Measurements from ENCODE around the gene SMPDL3A.

The SMPDL3A gene

DNA sequence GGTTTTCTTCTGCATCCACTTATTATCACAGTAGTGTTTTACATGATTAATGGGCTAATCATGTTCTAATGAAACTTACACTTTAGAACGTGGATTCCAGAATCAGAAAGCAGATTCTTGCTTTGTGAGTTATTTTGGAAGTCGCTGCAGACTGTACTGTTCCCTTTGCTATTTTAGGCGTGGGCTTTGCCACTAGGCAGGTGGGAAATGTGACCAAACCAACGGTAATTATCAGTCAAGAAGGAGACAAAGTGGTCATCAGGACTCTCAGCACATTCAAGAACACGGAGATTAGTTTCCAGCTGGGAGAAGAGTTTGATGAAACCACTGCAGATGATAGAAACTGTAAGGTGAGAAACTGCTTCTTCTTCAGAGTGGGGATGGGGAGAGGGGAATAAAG is 8.9 kb upstream of the SMPDL3A start:
- Histone ChIP-seq H3K14ac (ENCODE audit: low read length) (no peak overlapping the region), H3K18ac (ENCODE audit: low read length) (no peak overlapping the region), H3K9ac (ENCODE audit: low read depth, low read length, poor library complexity) (no peak overlapping the region), H2BK5ac (ENCODE audit: low read length) (no peak overlapping the region), H2BK120ac (ENCODE audit: low read depth, low read length) (no peak overlapping the region), H3K27me3 (ENCODE audit: control insufficient read depth in 3 of 3, insufficient read depth in 3 of 3, low read depth in 1 of 3, low read length in 3 of 3) (no peaks in the 10 kb centered on the region), H3K36me3 (replicated peaks in 1 of 2; ENCODE audit: control insufficient read depth in 2 of 2, insufficient read depth in 2 of 2, low read length in 2 of 2) (no peaks in the 10 kb centered on the region), H3K4me3 (ENCODE audit: low read length in 2 of 2) (peak overlapping the region; percentile 43 to 81), H3K4me1 (ENCODE audit: control insufficient read depth in 2 of 2, insufficient read depth in 1 of 2, low read depth in 1 of 2, low read length in 2 of 2) (peaks cover 5 to 6% of the 10 kb centered on the region in 2 donors), H4K91ac (ENCODE audit: low read depth, low read length, poor library complexity) (no peak overlapping the region), H2AK5ac (ENCODE audit: low read depth, low read length) (no peak overlapping the region), H4K8ac (ENCODE audit: low read depth, low read length) (no peak overlapping the region), H2BK12ac (ENCODE audit: low read length) (no peak overlapping the region), H3K27ac (replicated peaks; ENCODE audit: low read length) (peak overlapping the region; percentile 93), H2AFZ (ENCODE audit: low read length) (peak overlapping the region; percentile 78), H3K79me1 (ENCODE audit: low read depth, low read length) (no peaks in the 10 kb centered on the region), H3K23ac (ENCODE audit: low read depth, low read length, poor library complexity) (no peak overlapping the region), H2BK15ac (ENCODE audit: low read length) (no peak overlapping the region), H3K4me2 (ENCODE audit: insufficient read depth, low read length, poor library complexity, severe bottlenecking) (peak overlapping the region; percentile 70), H3K4ac (ENCODE audit: low read length) (no peak overlapping the region), H3K9me3 (replicated peaks in 1 of 2; ENCODE audit: control insufficient read depth in 2 of 2, insufficient read depth in 1 of 2, low read depth in 1 of 2, low read length in 2 of 2) (peaks cover 0 to 2% of the 10 kb centered on the region in 2 donors)
- no CpG with 5 or more reads among the region's 5 CpGs for WGBS, 2 donors (ENCODE audit: extremely low coverage in 2 of 2, insufficient read length in 2 of 2, insufficient replicate concordance in 1 of 2)
- no peak for DNase-seq (ENCODE audit: low spot score)

- H2BK5ac ChIP-seq (ENCODE audit: low read length) = no peak overlapping the region
- no CpG with 5 or more reads among the region's 7 CpGs for WGBS, 2 donors (ENCODE audit: extremely low coverage in 2 of 2, insufficient read length in 2 of 2, insufficient replicate concordance in 1 of 2)
- H3K79me1 ChIP-seq (ENCODE audit: low read depth, low read length) = no peaks in the 10 kb centered on the region
- H4K8ac ChIP-seq (ENCODE audit: low read depth, low read length) = no peak overlapping the region
- H3K4me3 ChIP-seq (ENCODE audit: low read length in 2 of 2) = no peak overlapping the region
- no peaks in the 10 kb centered on the region for H3K27me3 ChIP-seq (ENCODE audit: control insufficient read depth in 3 of 3, insufficient read depth in 3 of 3, low read depth in 1 of 3, low read length in 3 of 3)
- no peaks in the 10 kb centered on the region for H3K9me3 ChIP-seq (replicated peaks in 1 of 2; ENCODE audit: control insufficient read depth in 2 of 2, insufficient read depth in 1 of 2, low read depth in 1 of 2, low read length in 2 of 2)
- H3K23ac ChIP-seq (ENCODE audit: low read depth, low read length, poor library complexity) = no peak overlapping the region
- H3K36me3 ChIP-seq (replicated peaks in 1 of 2; ENCODE audit: control insufficient read depth in 2 of 2, insufficient read depth in 2 of 2, low read length in 2 of 2) = no peaks in the 10 kb centered on the region
- H3K18ac ChIP-seq (ENCODE audit: low read length) = no peak overlapping the region
- no peak for DNase-seq (ENCODE audit: low spot score)
- no peak overlapping the region for H2AK5ac ChIP-seq (ENCODE audit: low read depth, low read length)
- H3K14ac ChIP-seq (ENCODE audit: low read length) = no peak overlapping the region
- H2BK12ac ChIP-seq (ENCODE audit: low read length) = no peak overlapping the region
- H2AFZ ChIP-seq (ENCODE audit: low read length) = no peak overlapping the region
- no peak overlapping the region for H3K4ac ChIP-seq (ENCODE audit: low read length)
- H2BK15ac ChIP-seq (ENCODE audit: low read length) = no peak overlapping the region
- H3K9ac ChIP-seq (ENCODE audit: low read depth, low read length, poor library complexity) = no peak overlapping the region
- peaks cover 7 to 16% of the 10 kb centered on the region in 2 donors for H3K4me1 ChIP-seq (ENCODE audit: control insufficient read depth in 2 of 2, insufficient read depth in 1 of 2, low read depth in 1 of 2, low read length in 2 of 2)
- H4K91ac ChIP-seq (ENCODE audit: low read depth, low read length, poor library complexity) = no peak overlapping the region
- H2BK120ac ChIP-seq (ENCODE audit: low read depth, low read length) = no peak overlapping the region
- no peak overlapping the region for H3K4me2 ChIP-seq (ENCODE audit: insufficient read depth, low read length, poor library complexity, severe bottlenecking)
- no peak overlapping the region for H3K27ac ChIP-seq (replicated peaks; ENCODE audit: low read length)
These were observed 7.3 kb upstream of the SMPDL3A start for GRCh38 chr6:122781716-122782115.

- Histone ChIP-seq H3K4me1 (ENCODE audit: control insufficient read depth in 2 of 2, insufficient read depth in 1 of 2, low read depth in 1 of 2, low read length in 2 of 2) (peaks cover 6 to 15% of the 10 kb centered on the region in 2 donors), H3K23ac (ENCODE audit: low read depth, low read length, poor library complexity) (no peak overlapping the region), H3K18ac (ENCODE audit: low read length) (no peak overlapping the region), H3K14ac (ENCODE audit: low read length) (no peak overlapping the region), H4K91ac (ENCODE audit: low read depth, low read length, poor library complexity) (no peak overlapping the region), H2AFZ (ENCODE audit: low read length) (no peak overlapping the region), H3K9me3 (replicated peaks in 1 of 2; ENCODE audit: control insufficient read depth in 2 of 2, insufficient read depth in 1 of 2, low read depth in 1 of 2, low read length in 2 of 2) (no peaks in the 10 kb centered on the region), H3K27me3 (ENCODE audit: control insufficient read depth in 3 of 3, insufficient read depth in 3 of 3, low read depth in 1 of 3, low read length in 3 of 3) (no peaks in the 10 kb centered on the region), H2BK120ac (ENCODE audit: low read depth, low read length) (no peak overlapping the region), H2AK5ac (ENCODE audit: low read depth, low read length) (no peak overlapping the region), H3K4ac (ENCODE audit: low read length) (no peak overlapping the region), H3K79me1 (ENCODE audit: low read depth, low read length) (no peaks in the 10 kb centered on the region), H3K4me3 (ENCODE audit: low read length in 2 of 2) (no peak overlapping the region), H4K8ac (ENCODE audit: low read depth, low read length) (no peak overlapping the region), H2BK12ac (ENCODE audit: low read length) (no peak overlapping the region), H3K36me3 (replicated peaks in 1 of 2; ENCODE audit: control insufficient read depth in 2 of 2, insufficient read depth in 2 of 2, low read length in 2 of 2) (no peaks in the 10 kb centered on the region), H2BK5ac (ENCODE audit: low read length) (no peak overlapping the region), H3K4me2 (ENCODE audit: insufficient read depth, low read length, poor library complexity, severe bottlenecking) (no peak overlapping the region), H2BK15ac (ENCODE audit: low read length) (no peak overlapping the region), H3K27ac (replicated peaks; ENCODE audit: low read length) (no peak overlapping the region), H3K9ac (ENCODE audit: low read depth, low read length, poor library complexity) (no peak overlapping the region)
- no peak for DNase-seq (ENCODE audit: low spot score)
- WGBS, 2 donors (ENCODE audit: extremely low coverage in 2 of 2, insufficient read length in 2 of 2, insufficient replicate concordance in 1 of 2) = no CpG with 5 or more reads among the region's 4 CpGs
These were observed 5.7 kb upstream of the SMPDL3A start for GRCh38 chr6:122783401-122783800.

DNA sequence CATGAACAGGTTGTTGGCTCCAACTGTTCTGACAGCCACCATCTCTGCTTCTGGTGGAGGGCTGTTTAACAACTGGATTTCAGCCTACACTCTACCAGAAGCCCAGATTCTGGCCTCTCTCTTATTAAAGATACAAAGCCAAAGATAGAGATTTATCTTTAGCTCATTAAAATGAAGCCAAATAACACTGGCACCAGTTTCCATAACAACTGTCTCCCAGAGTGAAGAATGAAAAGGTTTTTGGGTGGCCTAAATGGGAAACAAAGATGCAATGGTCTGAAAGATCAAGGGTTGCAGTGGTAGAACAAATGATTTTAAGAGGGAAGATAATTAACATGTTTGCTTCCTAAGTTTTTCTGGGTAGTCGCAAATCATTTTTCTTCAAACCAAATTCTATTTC is 3.2 kb upstream of the SMPDL3A start:
- no peaks in the 10 kb centered on the region for H3K9me3 ChIP-seq (replicated peaks in 1 of 2; ENCODE audit: control insufficient read depth in 2 of 2, insufficient read depth in 1 of 2, low read depth in 1 of 2, low read length in 2 of 2)
- no peak overlapping the region for H3K4me3 ChIP-seq (ENCODE audit: low read length in 2 of 2)
- no CpG with 5 or more reads among the region's 1 CpG for WGBS, 2 donors (ENCODE audit: extremely low coverage in 2 of 2, insufficient read length in 2 of 2, insufficient replicate concordance in 1 of 2)
- no peak overlapping the region for H4K91ac ChIP-seq (ENCODE audit: low read depth, low read length, poor library complexity)
- H2BK5ac ChIP-seq (ENCODE audit: low read length) = no peak overlapping the region
- H4K8ac ChIP-seq (ENCODE audit: low read depth, low read length) = no peak overlapping the region
- H2AFZ ChIP-seq (ENCODE audit: low read length) = no peak overlapping the region
- no peaks in the 10 kb centered on the region for H3K79me1 ChIP-seq (ENCODE audit: low read depth, low read length)
- H2BK15ac ChIP-seq (ENCODE audit: low read length) = no peak overlapping the region
- no peaks in the 10 kb centered on the region for H3K36me3 ChIP-seq (replicated peaks in 1 of 2; ENCODE audit: control insufficient read depth in 2 of 2, insufficient read depth in 2 of 2, low read length in 2 of 2)
- H3K23ac ChIP-seq (ENCODE audit: low read depth, low read length, poor library complexity) = no peak overlapping the region
- no peaks in the 10 kb centered on the region for H3K27me3 ChIP-seq (ENCODE audit: control insufficient read depth in 3 of 3, insufficient read depth in 3 of 3, low read depth in 1 of 3, low read length in 3 of 3)
- no peak overlapping the region for H3K27ac ChIP-seq (replicated peaks; ENCODE audit: low read length)
- no peak overlapping the region for H3K4me2 ChIP-seq (ENCODE audit: insufficient read depth, low read length, poor library complexity, severe bottlenecking)
- no peak overlapping the region for H3K4ac ChIP-seq (ENCODE audit: low read length)
- H3K4me1 ChIP-seq (ENCODE audit: control insufficient read depth in 2 of 2, insufficient read depth in 1 of 2, low read depth in 1 of 2, low read length in 2 of 2) = peaks cover 6 to 16% of the 10 kb centered on the region in 2 donors
- H3K9ac ChIP-seq (ENCODE audit: low read depth, low read length, poor library complexity) = no peak overlapping the region
- DNase-seq (ENCODE audit: low spot score) = no peak
- no peak overlapping the region for H3K14ac ChIP-seq (ENCODE audit: low read length)
- H2BK12ac ChIP-seq (ENCODE audit: low read length) = no peak overlapping the region
- H2AK5ac ChIP-seq (ENCODE audit: low read depth, low read length) = no peak overlapping the region
- H3K18ac ChIP-seq (ENCODE audit: low read length) = no peak overlapping the region
- no peak overlapping the region for H2BK120ac ChIP-seq (ENCODE audit: low read depth, low read length)
